ENCODE results near the gene PPP2R5C. TPM values are rescaled to one million over a fixed set of nuclear protein-coding genes. Genes with fewer than 3 reads are reported as not detected.

PPP2R5C gene
- total and polyA plus RNA-seq, 8 donors: 103 to 176 (median 112) TPM

GRCh38 chr14:101714394-101714793, 47.1 kb upstream of the PPP2R5C start:
- Histone ChIP-seq H3K9me3 (peaks cover 0 to 6% of the 10 kb centered on the region in 2 donors), H3K4me1 (peaks cover 0 to 9% of the 10 kb centered on the region in 2 donors), H3K27me3 (peaks cover 0 to 4% of the 10 kb centered on the region in 2 donors), H3K36me3 (no peaks in the 10 kb centered on the region), H3K4me3 (no peak overlapping the region), H3K27ac (no peak overlapping the region)
- no peak for DNase-seq
- ATAC-seq: no peak
- intact Hi-C loops (cut with DNase I): no loop called here
- TF ChIP-seq CTCF (IDR thresholded peaks at IDR 0.05): no peak

- intact Hi-C loops (cut with DNase I): no loop called here
- H3K4me3 ChIP-seq: no peak overlapping the region
- H3K9me3 ChIP-seq: peaks cover 0 to 6% of the 10 kb centered on the region in 2 donors
- no peak for ATAC-seq
- DNase-seq: no peak
- H3K36me3 ChIP-seq: no peaks in the 10 kb centered on the region
- H3K27ac ChIP-seq: no peak overlapping the region
- peaks cover 0 to 7% of the 10 kb centered on the region in 2 donors for H3K4me1 ChIP-seq
- no peak for TF ChIP-seq CTCF (IDR thresholded peaks at IDR 0.05)
- peaks cover 0 to 4% of the 10 kb centered on the region in 2 donors for H3K27me3 ChIP-seq
These were observed 46.1 kb upstream of the PPP2R5C start for GRCh38 chr14:101715210-101716076.

GRCh38 chr14:101716077-101716950, 45.2 kb upstream of the PPP2R5C start:
- Histone ChIP-seq H3K27ac (no peak overlapping the region), H3K27me3 (peaks cover 0 to 4% of the 10 kb centered on the region in 2 donors), H3K36me3 (no peaks in the 10 kb centered on the region), H3K9me3 (peaks cover 0 to 6% of the 10 kb centered on the region in 2 donors), H3K4me3 (no peak overlapping the region), H3K4me1 (peaks cover 0 to 3% of the 10 kb centered on the region in 2 donors)
- DNase-seq: no peak
- intact Hi-C loops (cut with DNase I): no loop called here
- no peak for TF ChIP-seq CTCF (IDR thresholded peaks at IDR 0.05)
- ATAC-seq: no peak

GRCh38 chr14:101716956-101717662, 44.4 kb upstream of the PPP2R5C start:
- no peak overlapping the region for H3K4me3 ChIP-seq
- TF ChIP-seq CTCF (IDR thresholded peaks at IDR 0.05): no peak

More at GRCh38 chr14:101716956-101717662, 44.4 kb upstream of the PPP2R5C start:
- DNase-seq: no peak
- H3K36me3 ChIP-seq: no peaks in the 10 kb centered on the region
- peaks cover 0 to 11% of the 10 kb centered on the region in 2 donors for H3K4me1 ChIP-seq
- peaks cover 0 to 4% of the 10 kb centered on the region in 2 donors for H3K27me3 ChIP-seq
- ATAC-seq: no peak
- no peak overlapping the region for H3K27ac ChIP-seq
- intact Hi-C loops (cut with DNase I): no loop called here
- H3K9me3 ChIP-seq: peaks cover 0 to 6% of the 10 kb centered on the region in 2 donors

Measured in left lung (tissue), 10 donors.